Activated T-helper 17 cell treated with anti-CD3 and anti-CD28 coated beads, Interleukin-2, amount 50 U/mL, for 72 hours (primary cell): Measurements from ENCODE around the gene PCDH19. TPM values are rescaled to one million over a fixed set of nuclear protein-coding genes. Genes with fewer than 3 reads are reported as not detected.

ENCODE experiments used
- ATAC-seq: fragments of 150-1000 bp; cut with Tn5 transposase; replicated peaks from 2 replicates; pipeline ENCODE4 v1.10.0; 2021; ENCODE audit warnings: mild to moderate bottlenecking, moderate library complexity
- H3K27ac Mint-ChIP-seq: one replicate; pipeline ENCODE4 v1.8.0; 2022; ENCODE audit warnings: mixed read lengths
- H3K27me3 Mint-ChIP-seq: one replicate; pipeline ENCODE4 v1.8.0; 2022; ENCODE audit warnings: mixed read lengths
- H3K36me3 Mint-ChIP-seq: one replicate; pipeline ENCODE4 v1.8.0; 2022; ENCODE audit warnings: low read depth, mild to moderate bottlenecking, mixed read lengths
- H3K4me1 Mint-ChIP-seq: one replicate; pipeline ENCODE4 v1.8.0; 2022; ENCODE audit warnings: mixed read lengths
- H3K4me3 Mint-ChIP-seq: one replicate; pipeline ENCODE4 v1.8.0; 2022; ENCODE audit warnings: mild to moderate bottlenecking, mixed read lengths
- H3K9me3 Mint-ChIP-seq: one replicate; pipeline ENCODE4 v1.8.0; 2022; ENCODE audit warnings: mixed read lengths
- total RNA-seq, 2 donors: library from RNA; stranded (reverse); gene quantifications; one replicate each; pipeline ENCODE4 v1.2.3, GENCODE V29; 2022

PCDH19 gene
- total RNA-seq, 2 donors from 2014 or later = not detected

- H3K9me3 Mint-ChIP-seq = no peaks in the 10 kb centered on the region
- no peak for ATAC-seq
- no peak overlapping the region for H3K27ac Mint-ChIP-seq
- peaks cover 2% of the 10 kb centered on the region for H3K27me3 Mint-ChIP-seq
- H3K4me3 Mint-ChIP-seq = no peak overlapping the region
- H3K36me3 Mint-ChIP-seq = no peaks in the 10 kb centered on the region
- no peaks in the 10 kb centered on the region for H3K4me1 Mint-ChIP-seq
Measured at GRCh38 chrX:100363896-100364295, 46.2 kb downstream of the PCDH19 start.

- no peaks in the 10 kb centered on the region for H3K36me3 Mint-ChIP-seq
- H3K27me3 Mint-ChIP-seq = peaks cover 12% of the 10 kb centered on the region
- H3K4me1 Mint-ChIP-seq = no peaks in the 10 kb centered on the region
- no peak overlapping the region for H3K27ac Mint-ChIP-seq
- ATAC-seq = no peak
- H3K9me3 Mint-ChIP-seq = no peaks in the 10 kb centered on the region
- H3K4me3 Mint-ChIP-seq = no peak overlapping the region
Measured at GRCh38 chrX:100358766-100359165, 51.3 kb downstream of the PCDH19 start.

GRCh38 chrX:100356351-100356896 is 53.6 kb downstream of the PCDH19 start:
- Mint-ChIP-seq H3K27ac (no peak overlapping the region), H3K4me3 (no peak overlapping the region), H3K9me3 (no peaks in the 10 kb centered on the region), H3K27me3 (peaks cover 10% of the 10 kb centered on the region), H3K36me3 (no peaks in the 10 kb centered on the region), H3K4me1 (no peaks in the 10 kb centered on the region)
- ATAC-seq = no peak

GRCh38 chrX:100355680-100356079 is 54.4 kb downstream of the PCDH19 start:
- peaks cover 10% of the 10 kb centered on the region for H3K27me3 Mint-ChIP-seq
- no peaks in the 10 kb centered on the region for H3K4me1 Mint-ChIP-seq
- H3K9me3 Mint-ChIP-seq = no peaks in the 10 kb centered on the region
- ATAC-seq = no peak
- H3K36me3 Mint-ChIP-seq = no peaks in the 10 kb centered on the region
- no peak overlapping the region for H3K4me3 Mint-ChIP-seq
- H3K27ac Mint-ChIP-seq = no peak overlapping the region

GRCh38 chrX:100353326-100353725 is 56.7 kb downstream of the PCDH19 start:
- H3K36me3 Mint-ChIP-seq = no peaks in the 10 kb centered on the region
- no peak overlapping the region for H3K4me3 Mint-ChIP-seq
- no peak overlapping the region for H3K27ac Mint-ChIP-seq
- peaks cover 10% of the 10 kb centered on the region for H3K27me3 Mint-ChIP-seq
- no peak for ATAC-seq
- no peaks in the 10 kb centered on the region for H3K4me1 Mint-ChIP-seq
- no peaks in the 10 kb centered on the region for H3K9me3 Mint-ChIP-seq

GRCh38 chrX:100350704-100351489 is 59.2 kb downstream of the PCDH19 start:
- Mint-ChIP-seq H3K27ac (no peak overlapping the region), H3K4me1 (no peaks in the 10 kb centered on the region), H3K27me3 (no peaks in the 10 kb centered on the region), H3K36me3 (no peaks in the 10 kb centered on the region), H3K9me3 (no peaks in the 10 kb centered on the region), H3K4me3 (no peak overlapping the region)
- ATAC-seq = no peak

- Mint-ChIP-seq H3K36me3 (no peaks in the 10 kb centered on the region), H3K4me3 (no peak overlapping the region), H3K4me1 (no peaks in the 10 kb centered on the region), H3K9me3 (no peaks in the 10 kb centered on the region), H3K27me3 (no peaks in the 10 kb centered on the region), H3K27ac (no peak overlapping the region)
- ATAC-seq = no peak
Measured at GRCh38 chrX:100349391-100349790, 60.7 kb downstream of the PCDH19 start.

GRCh38 chrX:100341142-100341510 is 68.9 kb downstream of the PCDH19 start:
- no peak for ATAC-seq
- Mint-ChIP-seq H3K27ac (no peak overlapping the region), H3K4me3 (no peak overlapping the region), H3K9me3 (no peaks in the 10 kb centered on the region), H3K27me3 (no peaks in the 10 kb centered on the region), H3K4me1 (no peaks in the 10 kb centered on the region), H3K36me3 (no peaks in the 10 kb centered on the region)

GRCh38 chrX:100340491-100341141 is 69.5 kb downstream of the PCDH19 start:
- H3K36me3 Mint-ChIP-seq = no peaks in the 10 kb centered on the region
- no peaks in the 10 kb centered on the region for H3K9me3 Mint-ChIP-seq
- H3K4me1 Mint-ChIP-seq = no peaks in the 10 kb centered on the region
- no peak overlapping the region for H3K4me3 Mint-ChIP-seq
- H3K27ac Mint-ChIP-seq = no peak overlapping the region
- no peaks in the 10 kb centered on the region for H3K27me3 Mint-ChIP-seq
- ATAC-seq = no peak

GRCh38 chrX:100328351-100328750 is 81.7 kb downstream of the PCDH19 start:
- H3K27me3 Mint-ChIP-seq = no peaks in the 10 kb centered on the region
- H3K9me3 Mint-ChIP-seq = no peaks in the 10 kb centered on the region
- H3K27ac Mint-ChIP-seq = no peak overlapping the region
- ATAC-seq = no peak
- H3K36me3 Mint-ChIP-seq = no peaks in the 10 kb centered on the region
- H3K4me1 Mint-ChIP-seq = no peaks in the 10 kb centered on the region
- no peak overlapping the region for H3K4me3 Mint-ChIP-seq

GRCh38 chrX:100319716-100320115 is 90.4 kb downstream of the PCDH19 start:
- Mint-ChIP-seq H3K27ac (no peak overlapping the region), H3K36me3 (no peaks in the 10 kb centered on the region), H3K27me3 (no peaks in the 10 kb centered on the region), H3K4me1 (no peaks in the 10 kb centered on the region), H3K9me3 (no peaks in the 10 kb centered on the region), H3K4me3 (no peak overlapping the region)
- no peak for ATAC-seq

- ATAC-seq = no peak
- no peaks in the 10 kb centered on the region for H3K36me3 Mint-ChIP-seq
- H3K27me3 Mint-ChIP-seq = no peaks in the 10 kb centered on the region
- H3K4me1 Mint-ChIP-seq = no peaks in the 10 kb centered on the region
- no peak overlapping the region for H3K4me3 Mint-ChIP-seq
- no peaks in the 10 kb centered on the region for H3K9me3 Mint-ChIP-seq
- no peak overlapping the region for H3K27ac Mint-ChIP-seq
Measured at GRCh38 chrX:100316987-100317386, 93.1 kb downstream of the PCDH19 start.

- Mint-ChIP-seq H3K9me3 (no peaks in the 10 kb centered on the region), H3K36me3 (no peaks in the 10 kb centered on the region), H3K27me3 (no peaks in the 10 kb centered on the region), H3K4me1 (no peaks in the 10 kb centered on the region), H3K27ac (no peak overlapping the region), H3K4me3 (no peak overlapping the region)
- no peak for ATAC-seq
Measured at GRCh38 chrX:100315566-100315965, 94.5 kb downstream of the PCDH19 start.

- no peak overlapping the region for H3K27ac Mint-ChIP-seq
- H3K9me3 Mint-ChIP-seq = no peaks in the 10 kb centered on the region
- H3K27me3 Mint-ChIP-seq = no peaks in the 10 kb centered on the region
Measured at GRCh38 chrX:100299559-100299958, 110.5 kb downstream of the PCDH19 start.

GRCh38 chrX:100297728-100298127 is 112.3 kb downstream of the PCDH19 start:
- H3K4me1 Mint-ChIP-seq = no peaks in the 10 kb centered on the region
- H3K27me3 Mint-ChIP-seq = no peaks in the 10 kb centered on the region
- ATAC-seq = no peak
- H3K4me3 Mint-ChIP-seq = no peak overlapping the region
- H3K9me3 Mint-ChIP-seq = no peaks in the 10 kb centered on the region
- no peak overlapping the region for H3K27ac Mint-ChIP-seq
- H3K36me3 Mint-ChIP-seq = no peaks in the 10 kb centered on the region

More at GRCh38 chrX:100299559-100299958, 110.5 kb downstream of the PCDH19 start:
- Mint-ChIP-seq H3K4me1 (no peaks in the 10 kb centered on the region), H3K36me3 (no peaks in the 10 kb centered on the region), H3K4me3 (no peak overlapping the region)
- no peak for ATAC-seq
